ENCODE measurements around the gene TTLL8.

DNA sequence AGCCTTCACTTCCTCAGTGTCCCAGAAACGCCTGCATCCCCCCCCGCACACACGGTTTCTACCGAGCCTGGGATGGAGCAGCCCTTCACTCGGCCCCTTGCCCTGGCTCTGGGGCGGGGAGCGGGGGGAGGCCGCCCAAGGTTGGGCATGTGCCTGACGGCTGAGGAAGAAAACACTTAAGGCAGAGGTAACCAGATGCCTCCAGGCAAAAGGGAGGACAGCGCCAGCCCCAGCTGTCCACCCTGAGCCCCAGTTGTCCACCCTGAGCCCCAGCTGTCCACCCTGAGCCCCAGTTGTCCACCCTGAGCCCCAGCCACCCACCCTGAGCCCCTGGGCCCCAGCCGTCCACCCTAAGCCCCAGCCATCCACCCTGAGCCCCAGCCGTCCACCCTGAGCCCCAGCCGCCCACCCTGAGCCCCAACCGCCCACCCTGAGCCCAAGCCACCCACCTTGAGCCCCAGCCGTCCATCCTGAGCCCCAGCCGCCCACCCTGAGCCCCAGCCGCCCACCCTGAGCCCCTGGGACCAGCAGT, 3.8 kb upstream of the TTLL8 start:
- TF ChIP-seq FOXP2 (optimal IDR thresholded peaks at IDR 0.05; ENCODE audit: control extremely low read depth, extremely low read length, insufficient read depth), result no peak
- no peak for TF ChIP-seq EZH2 (IDR thresholded peaks at IDR 0.05)
- TF ChIP-seq POLR2AphosphoS5 (IDR thresholded peaks at IDR 0.05; ENCODE audit: borderline replicate concordance, low read depth, low read length), result no peak
